HuH-7.5 (cell line): Measurements from ENCODE around the gene GNAI1.

Source experiments
- DNase-seq: peaks from one replicate; pipeline ENCODE4 v3.0.0; 2011; ENCODE audit warnings: low spot score

The GNAI1 gene

DNA sequence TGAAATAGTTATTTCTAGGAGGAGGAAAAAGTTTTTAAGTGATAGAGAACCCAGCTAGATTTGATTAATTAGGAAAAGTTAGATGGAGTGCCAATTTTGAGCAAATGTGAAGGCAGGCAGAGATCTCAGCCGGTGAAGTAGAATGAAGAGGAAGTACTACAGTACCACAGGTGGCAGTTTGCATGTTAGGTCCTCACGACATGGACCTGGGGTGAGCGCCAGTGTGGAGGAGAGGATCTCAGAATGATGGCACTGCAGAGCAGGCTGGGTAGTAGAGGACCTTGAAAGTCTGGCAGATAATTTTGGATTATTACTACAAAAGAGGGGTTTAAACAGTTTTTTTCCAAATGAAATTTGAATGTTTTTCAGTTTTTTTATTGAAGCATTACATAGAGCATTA, 81.1 kb downstream of the GNAI1 start:
- no peak for DNase-seq

DNA sequence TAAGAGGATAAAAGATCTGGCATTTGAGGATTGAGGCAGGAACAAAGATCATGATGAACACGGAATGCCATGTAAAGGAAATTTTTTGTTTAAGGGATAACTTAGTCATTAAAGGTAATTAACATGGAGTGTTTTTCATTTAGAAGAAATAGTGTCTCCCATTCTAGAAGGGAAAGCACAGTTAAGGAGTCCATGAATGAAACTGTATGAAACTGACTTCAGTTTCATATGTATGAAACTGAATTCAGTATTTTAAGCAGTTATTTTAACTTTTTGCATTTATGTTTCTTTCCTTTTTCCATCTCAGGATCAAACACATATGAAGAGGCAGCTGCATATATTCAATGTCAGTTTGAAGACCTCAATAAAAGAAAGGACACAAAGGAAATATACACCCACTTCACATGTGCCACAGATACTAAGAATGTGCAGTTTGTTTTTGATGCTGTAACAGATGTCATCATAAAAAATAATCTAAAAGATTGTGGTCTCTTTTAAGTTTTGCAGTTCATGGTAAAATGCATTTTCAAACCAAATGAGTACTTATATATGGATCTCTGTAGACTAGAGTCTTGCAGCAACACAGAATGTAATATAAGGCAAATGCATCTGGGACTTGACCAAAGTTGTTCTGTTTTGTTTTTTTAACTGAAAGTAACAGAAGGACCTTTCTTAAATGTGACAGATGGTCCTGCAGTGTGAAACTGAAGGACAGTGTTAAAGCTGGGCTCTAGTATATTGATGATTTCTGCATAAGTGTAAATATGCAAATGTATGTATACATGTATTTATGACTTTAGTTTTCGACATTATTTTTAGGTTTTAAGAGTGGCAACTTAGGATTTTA, 82.6 kb downstream of the GNAI1 start:
- no peak for DNase-seq

DNA sequence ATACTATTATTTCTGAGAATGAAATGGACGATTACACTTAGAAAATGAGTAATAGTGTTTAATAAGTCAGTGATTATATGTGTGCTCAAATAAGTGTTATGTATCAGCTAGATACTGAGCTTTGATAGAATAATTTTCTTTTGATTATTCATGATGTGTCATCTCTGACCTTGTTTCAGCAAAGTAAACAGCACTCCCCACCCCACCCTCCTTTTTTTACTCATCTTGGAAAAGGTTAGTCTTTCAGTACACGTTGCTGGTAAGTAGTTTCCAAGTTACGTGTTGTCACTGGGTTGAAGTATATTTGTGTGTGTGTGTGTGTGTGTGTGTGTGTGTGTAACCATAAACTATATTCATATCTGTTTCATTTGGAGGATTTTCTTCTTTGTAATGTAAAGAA, 84.1 kb downstream of the GNAI1 start:
- DNase-seq = no peak

DNA sequence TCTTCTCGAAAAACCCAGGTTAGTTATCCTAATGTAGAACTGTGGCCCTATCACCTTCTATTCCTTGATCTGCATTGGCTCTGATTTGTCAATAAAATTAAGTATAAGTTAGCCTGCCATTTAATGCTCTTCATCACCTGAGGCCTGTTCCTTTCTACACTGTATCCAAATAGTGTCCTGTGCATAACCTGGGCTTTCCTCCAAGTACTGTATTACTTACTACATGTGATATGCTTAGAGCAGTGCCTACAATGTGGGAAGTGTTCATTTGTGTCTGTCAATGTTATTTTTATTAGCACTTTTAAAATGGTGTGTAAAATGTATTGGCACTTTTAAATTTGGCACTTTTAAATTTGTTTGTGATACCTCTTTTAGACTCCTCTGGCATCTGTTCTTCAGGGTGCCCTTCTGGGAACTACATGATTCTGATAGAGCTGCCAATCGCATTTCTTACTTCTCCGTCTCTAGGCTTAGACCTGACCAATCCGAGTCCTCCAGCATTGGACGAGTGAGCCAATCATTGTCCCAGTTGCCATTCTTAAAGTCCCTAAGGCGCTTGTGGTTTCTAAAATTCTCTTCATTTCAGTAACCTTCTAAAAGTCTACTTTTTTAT, 85.5 kb downstream of the GNAI1 start:
- DNase-seq = no peak

DNA sequence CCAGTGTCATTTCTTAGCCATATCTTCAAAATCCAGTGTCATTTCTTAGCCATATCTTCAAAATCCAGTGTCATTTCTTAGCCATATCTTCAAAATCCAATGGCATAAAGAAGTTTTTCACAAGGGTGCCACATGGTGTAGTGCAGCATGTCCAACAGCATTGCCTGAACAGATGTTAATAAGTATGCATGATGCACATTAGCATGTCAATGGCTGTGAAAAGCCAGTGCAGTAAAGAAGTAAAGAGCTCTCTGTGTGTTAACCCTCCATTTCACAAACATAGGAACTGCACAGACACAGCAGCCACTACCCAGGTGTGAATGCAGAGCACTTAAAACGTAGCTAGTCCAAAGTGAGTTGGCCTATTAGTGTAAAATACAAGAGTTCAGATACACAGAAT, 89.8 kb downstream of the GNAI1 start:
- DNase-seq = no peak

DNA sequence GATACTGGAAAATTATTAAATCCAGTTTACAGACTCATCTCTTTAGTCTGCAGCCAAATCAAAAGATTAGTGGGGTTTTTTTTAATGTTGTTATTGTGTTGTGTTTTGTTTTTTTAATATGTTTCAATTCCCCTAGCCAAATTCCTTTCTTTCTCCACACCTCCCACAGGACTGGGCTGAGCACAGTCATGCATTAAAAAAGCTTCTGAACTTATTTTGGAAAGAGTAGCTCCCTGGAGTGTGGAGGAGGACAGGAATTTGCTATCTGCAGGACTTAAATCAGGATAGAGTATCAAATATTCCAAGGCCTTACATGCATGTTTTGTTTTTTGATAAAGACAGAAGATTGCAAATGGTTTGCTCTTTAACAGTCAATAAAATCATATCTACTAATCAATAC, 90.7 kb downstream of the GNAI1 start:
- DNase-seq = no peak

DNA sequence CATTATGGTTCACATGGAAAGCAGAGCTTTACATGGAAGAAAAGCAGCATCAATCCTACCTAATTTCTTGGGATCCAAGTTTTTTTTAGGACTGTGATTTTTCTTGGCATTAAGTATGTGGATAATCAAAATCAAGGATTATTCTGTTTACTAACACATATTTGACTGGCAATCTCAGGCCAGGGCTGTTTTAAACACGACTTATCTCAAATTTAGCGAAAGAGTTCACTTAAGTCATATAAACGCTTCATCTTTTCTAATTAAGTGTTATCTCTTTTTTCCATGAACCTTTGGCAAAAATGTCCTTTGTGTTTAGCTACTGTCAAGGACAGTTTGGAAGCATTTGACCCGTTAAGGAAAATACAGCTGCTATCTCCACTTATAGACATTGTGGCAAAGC, 92.0 kb downstream of the GNAI1 start:
- DNase-seq = no peak

DNA sequence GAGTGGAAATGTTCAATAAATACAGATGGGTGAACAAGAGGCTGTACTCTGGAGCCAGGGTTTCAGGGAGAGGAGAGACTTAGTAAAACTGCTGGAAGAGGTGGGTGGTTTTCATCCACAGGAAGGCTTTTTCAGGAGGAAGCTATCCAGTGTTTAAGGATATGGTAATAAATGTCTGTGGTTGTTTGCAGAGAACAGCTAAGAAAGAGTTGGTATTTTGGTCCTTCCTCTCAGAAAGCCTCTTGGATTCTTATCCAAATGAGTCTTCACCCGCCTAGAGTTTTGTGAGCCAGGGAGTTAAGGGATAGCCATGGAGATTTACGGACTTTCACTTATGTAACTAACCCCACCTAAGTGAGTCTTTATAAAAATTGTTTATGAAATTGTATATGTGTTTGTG, 95.7 kb downstream of the GNAI1 start:
- DNase-seq = no peak

DNA sequence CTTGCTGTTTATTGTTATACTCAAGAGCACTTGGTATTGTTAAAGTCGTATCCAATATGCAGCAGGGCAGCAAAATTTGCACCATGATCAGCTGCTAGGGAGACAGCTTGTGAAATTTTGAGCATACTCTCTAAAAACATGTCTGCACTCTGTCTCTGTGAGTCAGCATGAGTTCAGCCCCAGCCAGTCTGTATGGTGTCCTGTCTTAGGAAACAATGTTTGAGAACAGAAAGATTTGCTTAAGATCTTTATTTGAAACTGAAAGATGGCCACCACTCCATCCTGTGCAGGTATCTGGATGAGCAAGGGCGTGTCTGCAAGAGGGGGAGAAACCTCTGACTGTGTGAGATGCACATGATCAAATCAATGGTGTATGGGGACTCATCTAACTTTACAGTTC, 97.1 kb downstream of the GNAI1 start:
- DNase-seq = no peak

DNA sequence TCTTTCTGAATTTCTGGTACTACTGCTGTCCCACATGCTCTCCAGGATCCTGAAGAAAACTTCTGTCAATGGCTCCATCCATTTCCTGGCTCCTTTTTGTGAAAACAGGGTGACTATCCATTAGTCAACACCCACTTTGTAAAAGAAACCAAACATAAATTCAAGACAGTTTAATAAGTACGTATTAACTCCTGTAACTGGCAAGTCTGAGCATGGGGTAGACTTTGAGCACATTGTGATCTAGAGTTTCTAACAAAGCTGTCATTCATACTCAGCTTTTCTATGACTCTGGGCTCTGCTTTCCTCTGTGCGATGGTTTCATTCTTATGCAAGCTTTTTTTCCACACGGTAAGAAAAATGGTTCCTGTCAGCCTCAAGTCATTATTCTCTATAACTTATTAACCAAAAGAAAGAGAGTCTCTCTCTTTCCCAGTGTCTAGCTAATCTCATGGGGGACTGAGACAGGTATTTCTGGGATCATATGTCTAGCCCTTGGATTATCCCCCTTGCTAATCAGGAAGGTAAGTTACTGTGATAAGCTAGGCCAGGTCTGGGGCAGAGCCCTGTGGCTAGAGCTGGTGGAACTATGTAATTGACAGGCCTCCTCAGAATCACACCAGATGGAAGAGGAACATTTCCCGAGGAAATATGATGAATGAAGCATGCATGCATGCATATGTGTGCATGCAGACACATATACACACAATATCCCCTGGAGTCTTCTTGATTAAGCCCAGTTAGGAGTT, 98.5 kb downstream of the GNAI1 start:
- no peak for DNase-seq

DNA sequence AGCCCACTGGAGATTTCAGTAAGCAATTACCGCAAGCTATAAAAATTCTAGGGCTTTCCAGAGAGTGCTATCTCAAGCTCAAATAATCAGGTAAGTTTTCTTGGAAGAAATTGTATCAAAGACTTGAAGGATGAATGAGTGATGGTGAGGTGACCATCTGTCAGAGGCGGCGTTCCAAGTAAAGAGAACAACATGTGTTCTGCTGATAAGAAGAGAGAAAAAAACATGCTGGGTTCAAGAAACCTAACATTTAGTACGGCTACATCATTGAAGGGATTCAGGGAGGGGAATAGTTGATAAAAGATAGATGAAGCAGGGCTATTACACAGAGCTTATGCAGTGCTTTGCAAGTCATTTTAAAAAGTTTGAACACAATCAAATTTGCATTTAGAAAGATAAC, 100.7 kb downstream of the GNAI1 start:
- DNase-seq = no peak

DNA sequence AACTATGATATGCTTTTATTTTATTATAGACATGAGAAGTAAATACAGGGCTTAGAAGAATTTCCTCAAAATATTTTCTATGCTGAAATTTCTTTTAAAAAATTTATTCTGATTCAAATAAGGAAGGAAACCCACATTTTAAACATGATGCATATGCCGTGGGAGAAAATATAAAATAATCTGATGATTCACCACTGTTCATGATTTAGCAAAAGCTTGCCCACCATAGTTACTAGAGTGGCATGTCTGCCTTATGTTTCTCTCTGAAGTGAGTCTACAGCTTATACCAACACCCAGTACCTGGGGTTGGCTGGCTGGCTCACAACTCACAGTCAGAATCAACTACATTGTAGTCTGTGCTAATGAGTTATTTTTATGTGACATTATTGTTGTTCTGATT, 102.0 kb downstream of the GNAI1 start:
- no peak for DNase-seq

DNA sequence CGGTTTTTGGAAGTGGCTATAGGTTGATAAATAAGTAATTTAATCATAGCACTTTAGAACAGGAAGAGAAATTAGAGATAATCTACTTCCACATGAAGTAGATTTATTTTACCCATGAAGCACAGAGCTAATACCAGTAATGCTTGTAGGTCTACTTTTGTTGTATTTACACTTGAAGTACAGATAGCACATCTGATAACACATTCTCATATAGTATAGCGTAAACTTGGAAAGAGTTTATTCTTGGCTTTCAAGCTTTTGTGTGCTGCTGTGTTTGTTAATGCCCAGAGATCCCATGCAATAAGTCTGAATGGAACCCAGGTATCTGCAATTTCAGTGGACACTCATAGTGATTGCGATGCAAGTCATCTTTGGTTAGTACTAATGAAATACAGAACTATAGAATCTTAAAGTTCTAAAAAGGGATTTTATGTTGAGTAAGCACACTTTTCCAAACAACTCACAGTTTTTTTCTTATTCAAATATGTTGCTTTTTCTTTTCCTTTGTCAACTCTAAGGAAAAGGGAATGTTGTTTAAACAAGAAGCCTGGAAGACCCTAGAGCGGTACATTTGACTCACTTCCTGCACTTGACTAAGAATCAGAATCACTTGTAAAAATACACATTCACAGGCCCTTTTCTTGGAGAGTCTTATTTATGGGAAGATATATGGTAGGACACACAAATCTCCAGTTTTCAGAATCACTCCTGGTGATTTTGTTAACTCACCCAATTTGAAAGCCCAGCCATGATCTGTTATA, 105.8 kb downstream of the GNAI1 start:
- no peak for DNase-seq

DNA sequence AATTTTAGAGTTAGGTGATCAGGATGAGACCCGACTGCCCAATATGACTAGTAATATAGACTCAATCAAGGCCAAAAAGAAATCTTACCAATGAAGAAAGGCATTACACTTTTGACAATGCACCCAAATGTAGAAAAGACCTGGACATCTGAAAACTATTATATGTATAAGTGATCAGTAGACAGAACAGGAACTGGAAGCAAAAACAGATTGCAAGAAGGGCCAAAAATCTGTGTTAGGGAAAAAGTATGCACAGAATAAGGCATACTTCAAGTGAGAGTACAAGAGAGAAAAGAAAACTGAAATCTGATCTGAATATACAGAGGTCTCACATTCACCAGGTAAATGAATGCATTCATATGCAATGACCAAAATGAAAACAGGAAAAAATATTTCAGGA, 107.0 kb downstream of the GNAI1 start:
- no peak for DNase-seq

DNA sequence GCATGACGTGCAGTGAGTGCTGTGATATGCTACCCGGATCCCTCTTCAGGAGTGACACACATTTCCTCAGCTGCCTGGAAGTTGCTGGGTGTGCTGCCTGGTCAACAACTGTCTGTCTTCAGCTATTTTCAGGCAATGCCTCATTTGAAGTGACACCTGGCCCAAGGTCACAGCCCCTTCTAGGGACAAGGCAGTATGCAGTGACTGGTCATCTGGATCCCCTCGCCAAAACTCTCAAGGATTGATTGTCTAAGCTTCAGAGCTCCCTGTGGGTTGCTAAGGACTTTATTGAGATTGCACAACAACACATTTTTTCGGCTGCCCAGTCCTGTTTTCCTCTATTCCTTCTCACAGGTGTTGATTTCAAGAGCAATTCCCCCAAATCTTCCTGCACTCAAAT, 108.8 kb downstream of the GNAI1 start:
- no peak for DNase-seq

DNA sequence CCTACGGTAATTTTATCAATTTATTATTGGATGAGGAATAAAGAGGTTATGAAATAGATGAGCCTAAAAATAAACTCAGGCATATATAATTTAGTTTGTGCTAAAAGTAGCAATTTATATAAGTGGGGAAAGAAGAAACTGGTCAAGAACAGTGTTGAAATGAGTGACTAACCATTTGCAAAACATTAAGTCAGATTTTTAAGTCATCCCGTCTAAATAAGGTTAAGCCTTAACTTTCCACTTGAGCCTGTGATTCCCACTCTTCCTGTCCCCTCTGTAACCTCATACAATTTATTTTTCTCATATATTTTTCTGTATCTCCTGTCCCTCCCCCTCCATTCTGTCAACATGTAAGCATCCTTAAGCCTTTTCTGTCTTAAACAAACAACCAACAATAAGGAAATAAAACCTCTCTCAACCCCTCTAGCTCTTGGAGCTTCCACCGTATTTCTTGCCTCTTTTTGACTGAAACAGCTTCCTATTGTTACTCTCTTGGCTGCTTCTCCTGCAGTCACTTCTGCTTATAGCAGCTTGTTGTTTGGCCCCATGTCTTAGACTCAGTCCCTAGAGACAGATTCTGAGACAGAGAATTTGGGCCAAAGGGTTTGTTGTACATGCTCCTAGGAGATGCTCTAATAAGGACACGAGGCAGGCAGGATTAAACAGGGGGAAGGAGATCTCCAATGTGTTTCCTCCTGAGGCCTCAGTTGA, 109.7 kb downstream of the GNAI1 start:
- DNase-seq = no peak

DNA sequence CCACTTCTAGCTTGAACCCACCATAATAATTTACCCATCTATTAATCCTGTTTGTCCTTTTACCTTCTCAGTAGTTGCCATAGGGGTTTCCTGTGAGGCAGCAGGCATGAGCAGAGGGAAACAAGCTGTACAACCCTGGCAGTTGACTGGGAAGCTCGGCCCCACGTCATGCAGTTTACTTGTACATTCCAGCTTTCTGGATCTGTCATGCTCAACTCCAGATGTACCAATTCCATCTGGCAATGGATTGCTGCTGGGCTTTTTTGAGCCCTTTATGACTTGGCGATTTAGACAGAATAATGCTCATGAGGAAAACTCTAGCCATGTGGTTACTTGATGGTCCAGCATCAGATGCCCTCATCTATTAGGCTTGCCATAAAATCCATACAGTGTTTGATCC, 112.5 kb downstream of the GNAI1 start:
- DNase-seq = no peak

DNA sequence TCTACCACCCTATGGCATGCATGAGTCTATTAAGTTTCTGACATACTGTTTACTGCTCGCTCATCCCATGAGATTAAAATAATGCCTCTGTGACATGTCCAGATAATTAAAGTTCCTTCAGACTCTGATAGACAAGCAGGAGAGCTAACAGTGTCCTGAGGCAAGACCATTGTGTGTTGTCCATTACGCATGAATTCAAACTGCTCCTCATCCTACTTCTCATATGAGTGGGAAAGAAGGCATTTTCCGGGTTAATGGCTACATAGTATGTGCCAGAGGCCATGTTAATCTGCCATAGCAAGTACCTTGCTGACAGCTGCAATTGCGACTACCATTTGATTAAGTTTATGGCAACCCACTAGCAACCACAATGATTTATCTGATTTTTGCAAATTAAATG, 113.3 kb downstream of the GNAI1 start:
- DNase-seq = no peak

DNA sequence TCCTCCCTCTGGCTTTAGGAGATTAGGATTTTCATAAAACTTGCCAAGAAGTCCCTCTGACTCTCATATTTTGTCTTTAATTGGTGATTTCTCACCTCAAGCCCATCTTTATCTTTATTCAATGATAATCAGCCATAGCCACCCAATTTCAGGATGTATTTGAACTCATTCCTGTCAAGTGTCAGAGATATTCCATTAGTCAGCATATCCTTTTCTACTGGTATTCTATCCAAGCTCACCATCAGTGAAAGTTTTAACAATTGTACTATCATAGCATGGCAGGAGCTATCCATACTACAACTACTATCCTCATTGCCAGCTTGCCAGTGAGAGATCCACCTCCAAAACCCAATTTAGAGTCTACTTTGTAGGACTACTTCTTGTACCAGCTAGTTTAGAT, 114.6 kb downstream of the GNAI1 start:
- no peak for DNase-seq

DNA sequence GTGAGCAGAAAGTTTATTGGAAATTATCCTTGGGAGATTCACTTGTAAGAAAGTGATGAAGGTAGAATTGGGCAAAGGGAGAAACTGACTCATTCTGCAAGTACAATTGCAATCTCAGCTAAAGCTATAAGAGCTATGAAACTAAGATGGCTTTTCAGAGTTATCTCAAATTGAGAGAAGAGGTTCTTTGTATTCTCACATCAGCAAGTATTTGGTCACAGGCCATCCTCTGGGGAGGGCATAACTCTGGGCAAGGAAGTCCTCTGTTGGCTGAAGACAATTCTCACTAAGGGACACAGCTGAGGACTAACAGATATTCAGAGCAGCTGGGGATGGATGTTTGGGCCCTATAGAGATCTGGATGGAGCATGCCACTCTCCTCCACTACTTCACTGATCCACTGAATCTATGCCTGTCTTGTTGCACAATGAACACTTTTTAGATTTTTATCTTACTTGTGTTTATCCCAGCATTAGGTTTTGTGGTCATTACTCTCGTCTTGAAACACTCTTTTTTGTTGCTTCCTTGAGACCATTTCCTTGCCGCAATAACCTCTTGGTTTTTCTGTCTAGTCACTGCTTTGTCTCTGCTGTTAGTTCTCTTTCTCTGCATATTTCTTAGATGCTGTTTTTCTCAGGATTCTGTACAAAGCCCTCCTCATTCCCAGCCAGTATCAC, 115.1 kb downstream of the GNAI1 start:
- no peak for DNase-seq

DNA sequence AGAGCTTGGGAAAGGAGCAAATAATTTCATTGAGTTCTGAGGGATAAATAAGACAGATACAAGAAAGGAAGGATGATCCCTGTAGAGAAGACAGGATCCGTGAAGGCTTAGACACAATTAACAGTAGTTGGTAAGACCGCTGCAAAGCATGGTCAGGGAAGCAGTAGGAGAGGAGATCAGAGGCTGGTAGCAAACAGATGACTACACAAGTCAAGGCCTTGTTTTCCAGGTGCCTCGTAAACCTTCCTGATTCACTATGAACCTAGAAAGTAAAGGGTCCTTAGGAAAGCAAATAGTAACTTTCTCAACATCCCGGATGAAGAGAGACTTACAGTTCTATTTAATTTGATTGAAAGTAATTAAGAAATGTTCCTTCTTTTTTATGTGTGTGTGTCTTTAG, 118.6 kb downstream of the GNAI1 start:
- DNase-seq = no peak
